ENCODE results near the gene TAS1R1. TPM values are rescaled to one million over a fixed set of nuclear protein-coding genes. Genes with fewer than 3 reads are reported as not detected.

TAS1R1 gene
- total and polyA plus RNA-seq, 9 of the 15 experiments (the other 6 are each of a cell fraction or from before 2014, with no cell fraction given): 0.06 TPM; not detected in 8

GRCh38 chr1:6601923-6602668, 47.0 kb downstream of the TAS1R1 start (continued):
- TF ChIP-seq AFF1 (IDR thresholded peaks at IDR 0.05; ENCODE audit: low read depth in 1 of 2, partially characterized antibody in 2 of 2) (no peak), EHMT2 (IDR thresholded peaks at IDR 0.05) (no peak), PATZ1 (CRISPR knock-in tag; IDR thresholded peaks at IDR 0.05; ENCODE audit: borderline replicate concordance) (no peak), FOXJ3 (CRISPR knock-in tag; IDR thresholded peaks at IDR 0.05) (no peak), ZNF609 (CRISPR knock-in tag; IDR thresholded peaks at IDR 0.05; ENCODE audit: borderline replicate concordance) (peak; percentile 97), MXI1 (IDR thresholded peaks at IDR 0.05; ENCODE audit: low read depth, low read length) (no peak), ZNF740 (CRISPR knock-in tag; IDR thresholded peaks at IDR 0.05) (no peak), ZNF740 (tag; IDR thresholded peaks at IDR 0.05) (no peak), RCOR1 (IDR thresholded peaks at IDR 0.05; ENCODE audit: borderline replicate concordance in 1 of 2, low read depth in 2 of 2, low read length in 2 of 2) (0 out of 4 replicates have a peak, but pooled peaks of 1 of the 2 experiments have one; percentile 20), ZNF384 (IDR thresholded peaks at IDR 0.05; ENCODE audit: low read depth, low read length) (no peak), ZNF395 (CRISPR knock-in tag; IDR thresholded peaks at IDR 0.05) (no peak), ZNF146 (CRISPR knock-in tag; IDR thresholded peaks at IDR 0.05; ENCODE audit: unreplicated experiment) (peak; percentile 36), GATAD2A (IDR thresholded peaks at IDR 0.05) (no peak)
